D341Med (cell line): ENCODE data around the gene OR6K2.
"Not testable (repeated sequence)": the region's sequence is repeated elsewhere in the genome, so short reads cannot be mapped to it uniquely, and the experiment has no call there.

Source experiments
- DNase-seq: peaks from one replicate; pipeline ENCODE4 v3.0.0; 2012; ENCODE audit warnings: low spot score

The OR6K2 gene

GRCh38 chr1:158700552-158700951, at the start of gene OR6K2:
Gene OR6K2, minus strand, starts transcription at chr1:158700652. Its CDS starts 0 bp downstream, at chr1:158700652.
- DNase-seq = no peak

GRCh38 chr1:158735848-158736247, 35.4 kb upstream of the OR6K2 start:
- DNase-seq = no peak

- no peak for DNase-seq
These were observed 32.1 kb upstream of the OR6K2 start for GRCh38 chr1:158732524-158732923.

GRCh38 chr1:158731707-158732106, 31.3 kb upstream of the OR6K2 start:
- DNase-seq = no peak

GRCh38 chr1:158730453-158730852, 30.0 kb upstream of the OR6K2 start:
- DNase-seq = no peak

- no peak for DNase-seq
These were observed 28.2 kb upstream of the OR6K2 start for GRCh38 chr1:158728510-158729225.

GRCh38 chr1:158724442-158724841, 24.0 kb upstream of the OR6K2 start:
- DNase-seq = no peak

GRCh38 chr1:158720620-158721019, 20.2 kb upstream of the OR6K2 start, which contains the start of gene OR6K3:
Gene OR6K3, minus strand, starts transcription at chr1:158720720. Its CDS starts 2,605 bp downstream, at chr1:158718115.
- DNase-seq = no peak

GRCh38 chr1:158719664-158720063, 19.2 kb upstream of the OR6K2 start:
- DNase-seq = no peak

GRCh38 chr1:158717344-158717743, 16.9 kb upstream of the OR6K2 start:
- DNase-seq = no peak

GRCh38 chr1:158716335-158716734, 15.9 kb upstream of the OR6K2 start:
- DNase-seq = no peak

- no peak for DNase-seq
These were observed 14.3 kb upstream of the OR6K2 start for GRCh38 chr1:158714754-158715153.

GRCh38 chr1:158711098-158711497, 10.6 kb upstream of the OR6K2 start:
- DNase-seq = no peak

GRCh38 chr1:158706096-158706495, 5.6 kb upstream of the OR6K2 start:
- DNase-seq = no peak

- DNase-seq = no peak
These were observed 5.9 kb downstream of the OR6K2 start for GRCh38 chr1:158694596-158694995.

- no peak for DNase-seq
These were observed 8.1 kb downstream of the OR6K2 start for GRCh38 chr1:158692356-158692755.

- DNase-seq = no peak
These were observed 8.5 kb downstream of the OR6K2 start for GRCh38 chr1:158691907-158692306.

GRCh38 chr1:158691149-158691548, 9.3 kb downstream of the OR6K2 start:
- not testable (repeated sequence) for DNase-seq

GRCh38 chr1:158689875-158690274, 10.6 kb downstream of the OR6K2 start:
- no peak for DNase-seq

- no peak for DNase-seq
These were observed 11.3 kb downstream of the OR6K2 start for GRCh38 chr1:158689110-158689509.

GRCh38 chr1:158688343-158688742, 12.1 kb downstream of the OR6K2 start:
- not testable (repeated sequence) for DNase-seq

- no peak for DNase-seq
These were observed 13.4 kb downstream of the OR6K2 start for GRCh38 chr1:158687037-158687436.

- DNase-seq = no peak
These were observed 14.1 kb downstream of the OR6K2 start, which contains the start of gene SPTA1 for GRCh38 chr1:158686111-158687009. Gene SPTA1, minus strand, starts transcription at chr1:158686715. Its CDS starts 198 bp downstream, at chr1:158686517.
